Breast epithelium (tissue), 3 donors: ENCODE data around the gene MED29.
A peak's percentile ranks its signal among the peaks of the same experiment; 100 is the strongest.

Experiments
- POLR2AphosphoS5 ChIP-seq, 3 donors: sonication (generic); formaldehyde crosslinking; IDR thresholded peaks; one replicate each; pipeline ENCODE4 v1.6.1; 2017; ENCODE audit warnings: antibody characterized with exemption in 3 of 3
- TF ChIP-seq, protein P1 (sequence below), 3 donors: fragments of 450-650 bp; IDR thresholded peaks; one replicate each; pipeline ENCODE4 v1.5.1; 2016 to 2017; ENCODE audit warnings: antibody characterized with exemption in 3 of 3, mild to moderate bottlenecking in 3 of 3, moderate library complexity in 3 of 3

DNA sequence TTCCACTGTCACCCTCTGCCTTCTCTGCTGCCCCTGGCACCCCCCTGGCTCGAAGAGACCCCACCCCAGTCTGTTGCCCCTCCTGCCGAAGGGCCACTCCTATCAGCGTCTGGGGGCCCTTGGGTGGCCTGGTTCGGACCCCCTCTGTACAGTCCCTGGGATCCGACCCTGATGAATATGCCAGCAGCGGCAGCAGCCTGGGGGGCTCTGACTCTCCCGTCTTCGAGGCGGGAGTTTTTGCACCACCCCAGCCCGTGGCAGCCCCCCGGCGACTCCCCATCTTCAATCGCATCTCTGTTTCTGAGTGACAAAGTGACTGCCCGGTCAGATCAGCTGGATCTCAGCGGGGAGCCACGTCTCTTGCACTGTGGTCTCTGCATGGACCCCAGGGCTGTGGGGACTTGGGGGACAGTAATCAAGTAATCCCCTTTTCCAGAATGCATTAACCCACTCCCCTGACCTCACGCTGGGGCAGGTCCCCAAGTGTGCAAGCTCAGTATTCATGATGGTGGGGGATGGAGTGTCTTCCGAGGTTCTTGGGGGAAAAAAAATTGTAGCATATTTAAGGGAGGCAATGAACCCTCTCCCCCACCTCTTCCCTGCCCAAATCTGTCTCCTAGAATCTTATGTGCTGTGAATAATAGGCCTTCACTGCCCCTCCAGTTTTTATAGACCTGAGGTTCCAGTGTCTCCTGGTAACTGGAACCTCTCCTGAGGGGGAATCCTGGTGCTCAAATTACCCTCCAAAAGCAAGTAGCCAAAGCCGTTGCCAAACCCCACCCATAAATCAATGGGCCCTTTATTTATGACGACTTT, 17.4 kb downstream of the MED29 start:
- TF ChIP-seq, protein P1, sequence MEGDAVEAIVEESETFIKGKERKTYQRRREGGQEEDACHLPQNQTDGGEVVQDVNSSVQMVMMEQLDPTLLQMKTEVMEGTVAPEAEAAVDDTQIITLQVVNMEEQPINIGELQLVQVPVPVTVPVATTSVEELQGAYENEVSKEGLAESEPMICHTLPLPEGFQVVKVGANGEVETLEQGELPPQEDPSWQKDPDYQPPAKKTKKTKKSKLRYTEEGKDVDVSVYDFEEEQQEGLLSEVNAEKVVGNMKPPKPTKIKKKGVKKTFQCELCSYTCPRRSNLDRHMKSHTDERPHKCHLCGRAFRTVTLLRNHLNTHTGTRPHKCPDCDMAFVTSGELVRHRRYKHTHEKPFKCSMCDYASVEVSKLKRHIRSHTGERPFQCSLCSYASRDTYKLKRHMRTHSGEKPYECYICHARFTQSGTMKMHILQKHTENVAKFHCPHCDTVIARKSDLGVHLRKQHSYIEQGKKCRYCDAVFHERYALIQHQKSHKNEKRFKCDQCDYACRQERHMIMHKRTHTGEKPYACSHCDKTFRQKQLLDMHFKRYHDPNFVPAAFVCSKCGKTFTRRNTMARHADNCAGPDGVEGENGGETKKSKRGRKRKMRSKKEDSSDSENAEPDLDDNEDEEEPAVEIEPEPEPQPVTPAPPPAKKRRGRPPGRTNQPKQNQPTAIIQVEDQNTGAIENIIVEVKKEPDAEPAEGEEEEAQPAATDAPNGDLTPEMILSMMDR (IDR thresholded peaks at IDR 0.05), result no peak
- TF ChIP-seq POLR2AphosphoS5 (IDR thresholded peaks at IDR 0.05), result peak; percentile 59 to 92 (median 77)
